RWPE2 (cell line): ENCODE data around the gene MGAT2.
"Not testable (repeated sequence)": the region's sequence is repeated elsewhere in the genome, so short reads cannot be mapped to it uniquely, and the experiment has no call there.

Experiments used
- ATAC-seq: fragments of 200-7000 bp; cut with Tn5 transposase; 3 replicates; pipeline ENCODE4 v1.9.1; 2021; ENCODE audit warnings: low read depth
- DNase-seq: peaks from one replicate; pipeline ENCODE4 v3.0.0-alpha.2; 2020; ENCODE audit warnings: low spot score
- H3K27ac ChIP-seq: fragments of 450-650 bp; 2 replicates; pipeline ENCODE4 v1.5.1; 2017; ENCODE audit warnings: mild to moderate bottlenecking; ENCODE audit not compliant: poor library complexity, severe bottlenecking
- H3K27me3 ChIP-seq: fragments of 250-450 bp; sonication (Bioruptor Pico); 2 replicates; pipeline ENCODE4 v1.5.1; 2021; ENCODE audit warnings: mild to moderate bottlenecking, moderate library complexity; ENCODE audit not compliant: insufficient read depth, poor library complexity, severe bottlenecking
- H3K36me3 ChIP-seq: fragments of 250-450 bp; sonication (Bioruptor Pico); 2 replicates; pipeline ENCODE4 v1.5.1; 2020; ENCODE audit warnings: low read depth, mild to moderate bottlenecking, moderate library complexity
- H3K4me1 ChIP-seq: fragments of 250-450 bp; sonication (Bioruptor Pico); 2 replicates; pipeline ENCODE4 v1.5.1; 2021; ENCODE audit warnings: mild to moderate bottlenecking, moderate library complexity; ENCODE audit not compliant: insufficient read depth, poor library complexity, severe bottlenecking
- H3K4me3 ChIP-seq: fragments of 250-450 bp; sonication (Bioruptor Pico); 2 replicates; pipeline ENCODE4 v1.5.1; 2021; ENCODE audit warnings: mild to moderate bottlenecking, moderate library complexity; ENCODE audit not compliant: severe bottlenecking
- H3K9me3 ChIP-seq: fragments of 250-450 bp; sonication (Bioruptor Pico); 2 replicates; pipeline ENCODE4 v1.5.1; 2021; ENCODE audit warnings: mild to moderate bottlenecking, moderate library complexity; ENCODE audit not compliant: severe bottlenecking
- TF ChIP-seq, protein P1 (sequence below): fragments of 450-650 bp; IDR thresholded peaks from one replicate; pipeline ENCODE4 v1.5.1; 2017; ENCODE audit warnings: mild to moderate bottlenecking, moderate library complexity; ENCODE audit not compliant: poor library complexity, severe bottlenecking

MGAT2 gene

GRCh38 chr14:49581209-49582112 is 39.1 kb upstream of the MGAT2 start:
- peaks cover 79% of the 10 kb centered on the region for H3K36me3 ChIP-seq
- TF ChIP-seq, protein P1, sequence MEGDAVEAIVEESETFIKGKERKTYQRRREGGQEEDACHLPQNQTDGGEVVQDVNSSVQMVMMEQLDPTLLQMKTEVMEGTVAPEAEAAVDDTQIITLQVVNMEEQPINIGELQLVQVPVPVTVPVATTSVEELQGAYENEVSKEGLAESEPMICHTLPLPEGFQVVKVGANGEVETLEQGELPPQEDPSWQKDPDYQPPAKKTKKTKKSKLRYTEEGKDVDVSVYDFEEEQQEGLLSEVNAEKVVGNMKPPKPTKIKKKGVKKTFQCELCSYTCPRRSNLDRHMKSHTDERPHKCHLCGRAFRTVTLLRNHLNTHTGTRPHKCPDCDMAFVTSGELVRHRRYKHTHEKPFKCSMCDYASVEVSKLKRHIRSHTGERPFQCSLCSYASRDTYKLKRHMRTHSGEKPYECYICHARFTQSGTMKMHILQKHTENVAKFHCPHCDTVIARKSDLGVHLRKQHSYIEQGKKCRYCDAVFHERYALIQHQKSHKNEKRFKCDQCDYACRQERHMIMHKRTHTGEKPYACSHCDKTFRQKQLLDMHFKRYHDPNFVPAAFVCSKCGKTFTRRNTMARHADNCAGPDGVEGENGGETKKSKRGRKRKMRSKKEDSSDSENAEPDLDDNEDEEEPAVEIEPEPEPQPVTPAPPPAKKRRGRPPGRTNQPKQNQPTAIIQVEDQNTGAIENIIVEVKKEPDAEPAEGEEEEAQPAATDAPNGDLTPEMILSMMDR = no peak

GRCh38 chr14:49582113-49582977 is 38.3 kb upstream of the MGAT2 start:
- TF ChIP-seq, protein P1 = no peak
- Histone ChIP-seq H3K4me1 (peaks cover 25% of the 10 kb centered on the region), H3K27ac (peak overlapping the region; percentile 12), H3K36me3 (peaks cover 70% of the 10 kb centered on the region), H3K4me3 (no peak overlapping the region), H3K9me3 (no peaks in the 10 kb centered on the region), H3K27me3 (no peaks in the 10 kb centered on the region)
- DNase-seq (no peak), ATAC-seq (no peak)

More at GRCh38 chr14:49581209-49582112, 39.1 kb upstream of the MGAT2 start:
- H3K4me3 ChIP-seq = no peak overlapping the region
- no peak for ATAC-seq
- peak overlapping the region; percentile 12 for H3K27ac ChIP-seq
- no peaks in the 10 kb centered on the region for H3K27me3 ChIP-seq
- peaks cover 22% of the 10 kb centered on the region for H3K4me1 ChIP-seq
- DNase-seq = no peak
- H3K9me3 ChIP-seq = no peaks in the 10 kb centered on the region

- Histone ChIP-seq H3K36me3 (peaks cover 61% of the 10 kb centered on the region), H3K4me1 (peaks cover 25% of the 10 kb centered on the region), H3K4me3 (no peak overlapping the region), H3K9me3 (no peaks in the 10 kb centered on the region), H3K27me3 (no peaks in the 10 kb centered on the region), H3K27ac (peak overlapping the region; percentile 71)
- DNase-seq (no peak), ATAC-seq (no peak)
- TF ChIP-seq, protein P1 = no peak
Observed at GRCh38 chr14:49583629-49584028, 37.0 kb upstream of the MGAT2 start.

DNA sequence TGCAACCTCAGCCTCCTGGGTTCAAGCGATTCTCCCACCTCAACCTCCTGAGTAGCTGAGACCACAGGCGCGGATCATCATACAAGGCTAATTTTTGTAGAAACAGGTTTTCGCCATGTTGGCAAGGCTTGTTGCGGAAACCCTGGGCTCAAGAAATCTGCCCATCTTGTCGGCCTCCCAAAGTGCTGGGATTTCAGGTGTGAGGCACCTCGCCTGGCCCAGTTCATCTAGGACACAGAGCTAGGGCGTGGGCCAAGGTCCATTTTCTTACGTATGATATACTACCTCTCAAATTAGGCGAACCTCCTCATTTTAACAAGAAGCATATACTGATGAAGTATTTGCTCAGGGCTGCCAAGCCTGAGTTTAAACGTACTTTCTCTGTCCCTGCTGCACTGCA is 36.5 kb upstream of the MGAT2 start:
- H3K4me3 ChIP-seq = peak overlapping the region; percentile 83
- ATAC-seq = no peak
- H3K27me3 ChIP-seq = no peaks in the 10 kb centered on the region
- peak overlapping the region; percentile 71 for H3K27ac ChIP-seq
- peaks cover 25% of the 10 kb centered on the region for H3K4me1 ChIP-seq
- H3K9me3 ChIP-seq = no peaks in the 10 kb centered on the region
- TF ChIP-seq, protein P1 = no peak
- no peak for DNase-seq
- peaks cover 57% of the 10 kb centered on the region for H3K36me3 ChIP-seq

DNA sequence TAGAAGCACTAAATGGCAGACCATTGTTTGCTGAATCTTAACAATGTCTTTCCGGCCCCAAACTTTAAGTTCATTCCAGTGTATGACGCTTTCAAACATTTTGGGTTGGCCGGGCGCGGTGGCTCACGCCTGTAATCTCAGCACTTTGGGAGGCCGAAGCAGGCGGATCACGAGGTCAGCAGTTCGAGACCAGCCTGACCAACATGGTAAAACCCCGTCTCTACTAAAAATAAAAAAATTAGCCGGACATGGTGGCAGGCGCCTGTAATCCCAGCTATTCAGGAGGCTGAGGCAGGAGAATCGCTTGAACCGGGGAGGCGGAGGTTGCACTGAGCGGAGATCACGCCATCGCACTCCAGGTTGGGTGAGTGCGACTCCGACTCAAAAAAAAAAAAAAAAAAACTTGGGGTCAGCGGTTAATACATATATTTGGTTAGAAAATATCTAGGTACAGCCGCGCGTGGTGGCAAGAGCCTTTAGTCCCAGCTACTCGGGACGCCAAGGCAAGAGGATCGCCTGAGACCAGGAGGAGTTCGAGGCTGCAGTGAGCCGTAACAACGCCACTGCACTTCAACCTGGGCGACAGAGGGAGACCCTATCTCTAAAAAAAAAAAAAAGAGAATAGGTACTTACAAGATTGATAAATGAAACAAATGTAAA is 35.5 kb upstream of the MGAT2 start:
- not testable (repeated sequence) for ATAC-seq
- H3K27ac ChIP-seq = peak overlapping the region; percentile 71
- peaks cover 25% of the 10 kb centered on the region for H3K4me1 ChIP-seq

More for the DNA sequence above, 35.5 kb upstream of the MGAT2 start:
- Histone ChIP-seq H3K36me3 (peaks cover 49% of the 10 kb centered on the region), H3K4me3 (peak overlapping the region; percentile 83)
- not testable (repeated sequence) for DNase-seq, H3K9me3 ChIP-seq, H3K27me3 ChIP-seq
